Body of pancreas (tissue), 4 donors: ENCODE measurements around the gene BTAF1.

Experiments
- POLR2A ChIP-seq, 3 donors: fragments of 450-650 bp; IDR thresholded peaks; one replicate each; pipeline ENCODE4 v1.6.1; 2016; ENCODE audit warnings: antibody characterized with exemption in 3 of 3, mild to moderate bottlenecking in 2 of 3
- TF ChIP-seq, protein P1 (sequence below), 7 experiments: fragments of 450-650 bp in 4 of 7; fragments of 200-600 bp in 3 of 7; sonication (generic) in 3 of 7; IDR thresholded peaks; one replicate each; pipeline ENCODE4 v1.5.1; 2016 to 2019; ENCODE audit warnings: antibody characterized with exemption in 7 of 7

- TF ChIP-seq POLR2A (IDR thresholded peaks at IDR 0.05) = no peak
- TF ChIP-seq, protein P1, sequence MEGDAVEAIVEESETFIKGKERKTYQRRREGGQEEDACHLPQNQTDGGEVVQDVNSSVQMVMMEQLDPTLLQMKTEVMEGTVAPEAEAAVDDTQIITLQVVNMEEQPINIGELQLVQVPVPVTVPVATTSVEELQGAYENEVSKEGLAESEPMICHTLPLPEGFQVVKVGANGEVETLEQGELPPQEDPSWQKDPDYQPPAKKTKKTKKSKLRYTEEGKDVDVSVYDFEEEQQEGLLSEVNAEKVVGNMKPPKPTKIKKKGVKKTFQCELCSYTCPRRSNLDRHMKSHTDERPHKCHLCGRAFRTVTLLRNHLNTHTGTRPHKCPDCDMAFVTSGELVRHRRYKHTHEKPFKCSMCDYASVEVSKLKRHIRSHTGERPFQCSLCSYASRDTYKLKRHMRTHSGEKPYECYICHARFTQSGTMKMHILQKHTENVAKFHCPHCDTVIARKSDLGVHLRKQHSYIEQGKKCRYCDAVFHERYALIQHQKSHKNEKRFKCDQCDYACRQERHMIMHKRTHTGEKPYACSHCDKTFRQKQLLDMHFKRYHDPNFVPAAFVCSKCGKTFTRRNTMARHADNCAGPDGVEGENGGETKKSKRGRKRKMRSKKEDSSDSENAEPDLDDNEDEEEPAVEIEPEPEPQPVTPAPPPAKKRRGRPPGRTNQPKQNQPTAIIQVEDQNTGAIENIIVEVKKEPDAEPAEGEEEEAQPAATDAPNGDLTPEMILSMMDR (IDR thresholded peaks at IDR 0.05) = no peak
Observed at GRCh38 chr10:92052088-92052487, 128.5 kb downstream of the BTAF1 start.
